ENCODE data around the gene DIMT1.

DIMT1 gene

GRCh38 chr5:62403411-62404250 is at the start of gene DIMT1:
Gene DIMT1, minus strand, starts transcription at chr5:62403905. Its CDS starts 133 bp downstream, at chr5:62403772.
- in situ Hi-C loops (cut with MboI; ENCODE audit: low sequenced_read_pairs) = no loop called here

- in situ Hi-C loops (cut with MboI; ENCODE audit: low sequenced_read_pairs) = no loop called here
Measured at GRCh38 chr5:62450259-62450658, 46.6 kb upstream of the DIMT1 start.

GRCh38 chr5:62448528-62448927 is 44.8 kb upstream of the DIMT1 start:
- in situ Hi-C loops (cut with MboI; ENCODE audit: low sequenced_read_pairs) = no loop called here

- in situ Hi-C loops (cut with MboI; ENCODE audit: low sequenced_read_pairs) = no loop called here
Measured at GRCh38 chr5:62432621-62433064, 28.9 kb upstream of the DIMT1 start.

- in situ Hi-C loops (cut with MboI; ENCODE audit: low sequenced_read_pairs) = no loop called here
Measured at GRCh38 chr5:62431735-62432620, 28.3 kb upstream of the DIMT1 start.

GRCh38 chr5:62424763-62425162 is 21.1 kb upstream of the DIMT1 start:
- in situ Hi-C loops (cut with MboI; ENCODE audit: low sequenced_read_pairs) = no loop called here

GRCh38 chr5:62421414-62421813 is 17.7 kb upstream of the DIMT1 start:
- in situ Hi-C loops (cut with MboI; ENCODE audit: low sequenced_read_pairs) = no loop called here

GRCh38 chr5:62419609-62420008 is 15.9 kb upstream of the DIMT1 start:
- in situ Hi-C loops (cut with MboI; ENCODE audit: low sequenced_read_pairs) = no loop called here

GRCh38 chr5:62418462-62419076 is 14.9 kb upstream of the DIMT1 start:
- in situ Hi-C loops (cut with MboI; ENCODE audit: low sequenced_read_pairs) = no loop called here

- in situ Hi-C loops (cut with MboI; ENCODE audit: low sequenced_read_pairs) = no loop called here
Measured at GRCh38 chr5:62413711-62414110, 10.0 kb upstream of the DIMT1 start.

GRCh38 chr5:62412549-62413329 is 9.0 kb upstream of the DIMT1 start, which contains the start of gene IPO11:
Gene IPO11, plus strand, starts transcription at chr5:62412763. Its CDS starts 24,517 bp downstream, at chr5:62437280.
- in situ Hi-C loops (cut with MboI; ENCODE audit: low sequenced_read_pairs) = no loop called here

GRCh38 chr5:62395210-62395950 is 8.3 kb downstream of the DIMT1 start:
- in situ Hi-C loops (cut with MboI; ENCODE audit: low sequenced_read_pairs) = no loop called here

GRCh38 chr5:62386824-62387223 is 16.9 kb downstream of the DIMT1 start:
- in situ Hi-C loops (cut with MboI; ENCODE audit: low sequenced_read_pairs) = no loop called here

- in situ Hi-C loops (cut with MboI; ENCODE audit: low sequenced_read_pairs) = no loop called here
Measured at GRCh38 chr5:62385816-62386400, 17.8 kb downstream of the DIMT1 start.

GRCh38 chr5:62385131-62385530 is 18.6 kb downstream of the DIMT1 start:
- in situ Hi-C loops (cut with MboI; ENCODE audit: low sequenced_read_pairs) = no loop called here

- in situ Hi-C loops (cut with MboI; ENCODE audit: low sequenced_read_pairs) = no loop called here
Measured at GRCh38 chr5:62376064-62376463, 27.6 kb downstream of the DIMT1 start.

GRCh38 chr5:62375627-62376026 is 28.1 kb downstream of the DIMT1 start:
- in situ Hi-C loops (cut with MboI; ENCODE audit: low sequenced_read_pairs) = no loop called here

- in situ Hi-C loops (cut with MboI; ENCODE audit: low sequenced_read_pairs) = no loop called here
Measured at GRCh38 chr5:62374090-62374489, 29.6 kb downstream of the DIMT1 start.

GRCh38 chr5:62373382-62373781 is 30.3 kb downstream of the DIMT1 start:
- in situ Hi-C loops (cut with MboI; ENCODE audit: low sequenced_read_pairs) = no loop called here
